H4 (cell line): ENCODE measurements around the gene PDGFA. TPM values are rescaled to one million over a fixed set of nuclear protein-coding genes. Genes with fewer than 3 reads are reported as not detected.

Experiments used
- DNase-seq: peaks from one replicate; pipeline ENCODE4 v3.0.0-alpha.2; 2015; ENCODE audit warnings: low spot score
- total RNA-seq: library from RNA; depleted of rRNA; stranded (reverse); fragments of >200 nt; shearing (Covaris generic); gene quantifications from 2 replicates; pipeline ENCODE4 v1.2.3, GENCODE V29; 2014

PDGFA gene
- total RNA-seq, 1 experiment from 2014 or later: 37.3 TPM

DNA sequence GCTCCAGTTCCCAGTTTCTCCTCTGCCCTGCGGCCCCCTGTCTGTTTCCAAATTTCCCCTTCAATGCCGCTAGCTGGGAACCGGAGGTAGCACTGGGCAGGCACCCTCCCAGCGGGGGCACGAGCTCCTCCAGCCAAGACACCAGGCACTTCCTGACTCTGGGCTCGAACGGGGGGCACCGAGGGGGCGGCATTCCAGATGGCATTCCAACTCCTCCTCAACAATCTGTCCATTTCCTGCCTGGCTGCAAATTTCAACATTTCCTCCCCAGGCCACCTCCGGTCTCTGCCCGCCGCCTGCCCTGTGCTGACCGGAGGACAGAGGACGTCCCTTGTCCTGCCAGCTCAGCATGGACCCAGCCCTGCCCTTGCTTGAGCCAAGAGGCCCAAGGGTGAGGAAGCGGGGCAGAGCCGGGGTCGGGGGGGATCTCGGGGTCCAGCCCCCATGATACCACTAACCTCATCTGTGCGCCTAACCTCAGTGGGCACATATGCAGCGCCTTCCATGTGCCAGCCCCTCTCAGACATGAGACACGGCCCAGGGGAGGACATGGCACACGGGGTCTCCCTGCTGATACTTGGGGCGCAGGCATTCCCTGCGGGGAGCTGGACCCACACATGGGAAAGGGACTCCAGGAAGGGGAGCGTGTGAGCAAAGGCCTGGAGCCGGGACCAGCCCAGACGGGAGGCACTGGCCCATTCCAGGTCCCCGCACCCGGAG, 58.0 kb downstream of the PDGFA start:
- DNase-seq: no peak

DNA sequence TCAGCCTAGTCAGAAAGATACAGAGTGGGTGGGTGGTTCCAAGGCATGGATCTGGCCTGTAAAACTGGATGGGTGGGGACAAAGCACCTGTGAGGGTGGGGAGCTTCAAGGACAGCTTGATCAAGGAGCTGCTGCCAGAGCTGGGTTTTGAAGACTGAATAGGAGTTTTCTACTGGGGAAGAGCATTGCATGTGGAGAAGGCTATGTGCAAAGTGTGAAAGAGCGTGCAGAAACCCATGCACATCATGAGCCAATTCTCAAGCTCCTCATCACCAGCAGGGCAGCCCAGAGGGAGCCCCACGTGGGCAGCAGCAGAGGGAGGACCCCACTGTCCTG, 58.6 kb downstream of the PDGFA start:
- no peak for DNase-seq

DNA sequence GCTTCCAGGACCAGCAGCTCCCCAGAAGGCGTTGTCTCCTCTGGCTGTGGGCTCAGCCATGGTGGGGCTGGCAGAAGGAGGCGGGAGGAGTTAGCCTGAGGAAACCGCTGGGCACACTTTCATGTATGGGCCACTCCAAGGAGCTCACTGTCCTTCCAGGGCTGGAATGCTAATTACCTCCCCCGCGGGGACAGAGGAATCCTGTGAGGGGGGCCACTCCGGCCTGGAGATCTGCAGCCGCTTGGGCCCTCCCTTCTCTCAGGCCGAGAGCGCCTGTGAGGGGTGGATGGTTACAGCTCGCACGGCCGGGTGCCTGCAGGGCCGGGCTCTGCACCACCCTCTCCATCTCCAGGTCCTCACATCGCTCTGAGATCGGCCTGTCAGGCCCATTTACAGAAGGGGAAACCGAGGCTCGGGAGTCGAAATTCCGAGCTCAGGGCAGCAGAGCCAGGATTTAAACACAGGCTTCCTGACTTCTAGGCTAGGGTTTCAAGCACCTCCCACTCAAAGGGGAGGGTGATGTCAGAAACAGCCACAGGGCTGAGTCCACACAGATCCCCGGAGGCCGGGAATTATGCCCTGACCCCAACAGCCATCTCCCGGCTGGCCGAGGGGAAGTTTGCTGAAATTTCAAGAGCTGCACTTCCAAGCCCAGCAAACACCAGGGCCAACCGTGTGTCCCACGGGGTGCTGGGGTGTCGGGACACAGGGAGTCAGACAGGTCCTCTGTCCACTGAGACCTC, 59.1 kb downstream of the PDGFA start:
- no peak for DNase-seq

DNA sequence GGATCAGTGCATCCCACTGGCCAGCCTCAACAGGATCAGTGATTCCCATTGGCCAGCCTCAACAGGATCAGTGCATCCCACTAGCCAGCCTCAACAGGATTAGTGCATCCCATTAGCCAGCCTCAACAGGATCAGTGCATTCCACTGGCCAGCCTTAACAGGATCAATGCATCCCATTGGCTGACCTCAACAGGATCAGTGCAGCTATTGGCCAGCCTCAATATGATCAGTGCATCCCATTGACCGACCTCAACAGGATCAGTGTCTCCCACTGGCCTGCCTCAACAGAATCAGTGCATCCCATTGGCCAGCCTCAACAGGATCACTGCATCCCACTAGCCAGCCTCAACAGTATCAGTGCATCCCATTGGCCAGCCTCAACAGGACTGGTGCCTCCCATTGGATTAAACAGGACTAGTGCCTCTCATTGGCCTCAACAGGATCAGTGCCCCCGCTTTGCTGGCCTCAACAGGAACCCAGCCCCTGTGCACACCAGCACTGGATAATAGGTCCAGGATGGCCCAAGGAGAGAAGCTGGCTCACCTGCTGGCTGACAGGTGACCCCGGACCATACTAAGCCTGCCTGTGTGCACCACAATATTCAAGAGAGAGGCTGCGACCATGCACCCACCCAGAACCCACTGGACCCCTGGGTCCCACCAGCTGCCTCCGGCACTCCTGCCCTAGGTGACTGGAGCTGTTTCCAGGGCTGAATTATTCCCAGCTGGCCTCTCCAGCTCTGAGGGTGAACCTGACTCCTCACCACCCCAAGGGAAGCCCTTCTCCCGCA, 59.9 kb downstream of the PDGFA start:
- no peak for DNase-seq

DNA sequence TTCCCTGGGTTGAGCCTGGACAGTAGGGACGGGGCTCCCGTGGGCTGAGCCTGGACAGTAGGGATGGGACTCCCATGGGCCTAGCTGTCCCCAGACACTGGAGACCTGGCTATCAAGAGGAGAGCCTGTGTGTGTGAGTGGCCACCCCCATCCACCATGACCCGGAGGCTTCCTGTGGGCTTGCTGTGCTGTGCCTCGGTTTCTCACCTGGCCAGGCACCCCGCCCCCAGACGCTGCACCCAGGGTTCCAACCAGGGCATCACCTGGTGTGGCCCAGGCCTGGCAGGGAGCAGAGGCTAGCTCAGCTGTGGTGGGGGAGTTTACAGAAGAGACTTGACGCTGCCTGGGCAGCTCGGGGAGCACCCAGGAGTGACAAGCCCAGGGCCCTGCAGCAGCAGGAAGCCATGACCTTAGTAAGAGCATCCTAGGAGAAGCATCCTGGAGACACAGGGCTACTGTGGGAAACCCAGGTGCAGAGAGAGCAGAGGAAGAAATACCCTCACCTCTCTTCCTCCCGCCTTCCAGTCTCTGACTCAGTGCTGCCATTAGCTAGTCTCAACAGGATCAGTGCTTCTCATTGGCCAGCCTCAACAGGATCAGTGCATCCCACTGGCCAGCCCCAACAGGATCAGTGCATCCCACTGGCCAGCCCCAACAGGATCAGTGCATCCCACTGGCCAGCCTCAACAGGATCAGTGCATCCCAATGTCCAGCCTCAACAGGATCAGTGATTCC, 61.0 kb downstream of the PDGFA start:
- DNase-seq: no peak

DNA sequence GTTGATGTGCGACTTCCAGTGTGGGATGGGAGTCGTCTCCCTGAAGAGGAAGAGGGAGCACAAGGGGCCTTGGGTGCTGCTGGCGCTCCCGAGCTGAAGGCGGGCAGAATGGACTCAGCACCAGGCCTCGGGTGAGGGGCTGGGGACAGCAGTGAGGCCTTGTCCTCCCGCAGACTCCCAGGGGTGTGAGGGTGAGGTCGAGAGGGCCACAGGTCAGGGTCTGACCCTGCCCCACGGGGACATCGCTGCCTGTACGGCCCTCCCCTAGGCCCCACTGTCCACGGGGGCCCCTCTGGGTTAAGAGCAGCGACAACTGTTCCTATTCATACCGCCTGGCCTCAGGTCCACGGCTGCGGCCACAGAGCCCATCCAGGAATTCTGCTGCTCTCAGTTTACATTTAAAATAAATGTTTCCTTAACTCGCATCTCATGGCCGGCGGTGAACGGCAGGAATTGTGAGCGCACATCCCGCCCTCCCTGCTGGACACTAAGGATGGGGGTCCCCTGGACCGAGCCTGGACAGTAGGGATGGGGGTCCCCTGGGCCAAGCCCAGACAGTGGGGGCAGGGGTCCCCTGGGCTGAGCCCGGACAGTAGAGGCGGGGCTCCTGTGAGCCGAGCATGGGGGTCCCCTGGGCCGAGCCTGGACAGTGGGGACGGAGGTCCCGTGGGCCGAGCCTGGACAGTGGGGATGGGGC, 61.7 kb downstream of the PDGFA start:
- DNase-seq: no peak

DNA sequence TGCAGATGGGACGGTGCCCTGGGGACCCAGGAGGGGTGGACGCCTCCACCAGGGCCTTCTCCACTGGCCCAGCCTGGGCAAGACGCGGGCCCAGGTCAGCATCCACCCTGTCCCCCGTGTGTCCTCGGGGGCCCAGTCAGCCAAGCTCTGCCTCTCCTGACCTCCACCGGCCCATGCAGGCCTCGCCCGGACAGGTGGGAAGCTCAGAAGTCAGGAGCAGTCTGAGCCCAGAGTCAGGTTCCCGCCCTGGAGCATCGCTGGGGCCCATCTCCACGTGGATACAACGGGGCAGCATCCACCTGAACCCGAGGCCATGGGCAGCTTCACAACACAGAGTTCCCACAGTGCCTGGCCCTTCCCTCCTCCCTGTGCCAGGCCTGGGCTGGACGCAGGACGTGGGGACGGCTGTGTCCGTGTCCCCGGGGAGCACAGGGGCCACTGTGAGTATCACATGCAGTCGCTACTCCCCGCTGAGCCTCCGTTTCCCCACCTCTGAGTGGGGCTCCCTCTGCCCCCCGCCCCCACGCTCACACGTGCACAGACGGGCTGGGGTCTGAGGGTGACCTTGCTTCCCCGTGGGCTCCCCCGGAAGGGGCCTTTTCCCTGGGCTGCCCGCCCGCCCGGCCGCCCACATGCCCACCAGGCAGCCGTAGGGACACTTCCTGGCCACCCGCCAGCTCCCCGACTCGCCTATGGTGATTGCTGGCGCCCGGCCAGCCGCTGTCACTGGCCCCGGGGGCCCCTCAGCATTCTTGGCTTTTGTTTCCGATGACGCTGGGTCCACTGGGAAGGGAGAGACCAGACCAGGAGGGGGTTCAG, 64.3 kb downstream of the PDGFA start:
- DNase-seq: peak; percentile 77

DNA sequence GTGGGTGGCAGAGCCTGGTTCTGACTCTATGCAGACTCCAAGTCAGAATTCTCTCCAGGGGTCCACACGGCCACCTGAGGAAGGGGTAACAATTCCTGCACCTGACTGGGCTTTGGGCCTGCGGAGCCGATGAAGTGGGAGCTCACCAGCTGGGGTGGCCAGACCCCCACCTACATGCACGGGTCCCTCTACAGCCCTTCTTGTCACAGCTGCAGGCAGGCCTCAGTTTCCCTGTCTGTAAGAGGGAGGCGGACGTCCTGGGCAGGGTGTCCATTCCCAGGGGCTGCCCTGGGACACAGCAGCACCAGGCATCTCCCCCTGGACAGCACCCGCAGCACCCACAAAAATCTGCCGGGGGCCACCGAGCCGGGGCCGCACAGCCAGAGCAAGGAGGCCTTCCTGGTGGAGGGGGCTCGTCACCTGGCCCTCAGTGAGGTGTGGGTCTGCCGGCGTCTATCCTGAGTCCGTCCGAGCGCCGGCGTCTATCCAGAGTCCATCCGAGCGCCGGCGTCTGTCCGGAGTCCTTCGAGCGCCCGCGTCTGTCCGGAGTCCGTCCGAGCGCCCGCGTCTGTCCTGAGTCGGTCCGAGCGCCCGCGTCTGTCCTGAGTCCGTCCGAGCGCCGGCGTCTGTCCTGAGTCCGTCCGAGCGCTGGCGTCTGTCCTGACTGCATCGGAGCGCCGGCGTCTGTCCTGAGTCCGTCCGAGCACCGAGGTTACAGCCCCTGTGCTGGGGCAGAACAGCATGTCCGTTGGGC, 65.1 kb downstream of the PDGFA start:
- DNase-seq: no peak

DNA sequence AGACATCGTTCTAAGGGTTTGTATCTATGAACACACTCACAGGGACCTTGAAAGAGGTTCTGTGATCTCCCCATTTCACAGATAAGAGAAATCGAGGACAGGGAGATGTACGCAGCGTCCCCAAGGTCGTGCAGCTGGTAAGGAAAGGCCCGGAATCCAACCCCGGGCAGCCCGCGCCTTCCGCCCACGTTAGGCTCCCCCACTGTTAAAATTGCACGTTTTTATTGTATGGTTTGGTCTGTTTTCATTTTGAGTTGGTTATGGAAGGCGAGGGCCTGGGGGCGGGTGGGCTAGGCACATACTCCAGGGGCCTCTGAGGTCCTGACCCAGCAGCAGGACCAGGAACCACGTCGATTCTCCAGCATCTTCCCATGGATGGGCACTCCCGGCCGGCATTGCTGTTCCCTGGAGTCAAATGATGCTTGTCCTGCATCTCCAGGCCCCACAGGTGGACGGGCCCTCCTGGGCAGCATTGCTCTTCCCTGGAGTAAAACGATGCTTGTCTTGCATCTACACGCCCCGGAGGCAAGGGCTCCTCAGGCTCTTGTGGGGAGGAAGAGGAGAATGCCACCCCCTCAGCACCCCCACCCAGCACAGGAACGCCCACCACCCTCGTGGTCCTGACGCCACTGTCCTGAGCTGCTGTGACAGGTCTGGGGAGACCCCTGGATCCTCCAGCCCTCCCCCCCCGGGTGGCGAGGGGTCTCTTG, 65.9 kb downstream of the PDGFA start:
- DNase-seq: no peak

DNA sequence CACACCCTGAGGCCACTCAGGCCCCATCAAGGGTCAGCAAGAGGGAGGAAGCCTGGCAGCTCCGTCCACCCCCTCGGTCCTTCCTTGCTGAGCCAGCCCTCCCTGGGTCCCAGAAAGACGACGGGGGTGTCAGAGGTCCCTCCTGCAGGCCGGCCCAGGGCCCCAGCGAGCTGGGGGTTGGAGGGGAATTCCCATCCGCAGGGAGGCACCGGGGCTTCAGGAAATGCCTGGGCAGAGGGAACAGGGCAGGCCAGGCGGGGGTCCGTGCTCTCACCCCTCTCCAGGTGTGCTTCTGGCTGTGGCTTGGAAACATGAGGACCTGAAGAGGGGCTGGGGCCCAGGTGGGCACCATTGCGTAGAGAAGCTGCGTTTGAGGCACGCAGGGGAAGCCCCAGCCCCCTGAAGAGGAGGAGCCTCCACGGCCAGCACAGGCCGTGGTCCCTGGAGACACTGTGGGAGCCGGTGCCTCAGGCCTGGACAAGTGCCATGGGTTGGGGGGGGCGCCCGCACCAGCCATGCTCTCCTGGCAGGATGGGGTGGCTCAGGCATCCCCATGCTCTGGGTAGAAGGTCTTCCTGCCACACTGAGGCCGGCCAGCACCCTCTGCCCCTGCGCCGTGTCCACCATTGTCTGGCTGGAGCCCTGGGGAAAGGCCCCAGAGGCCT, 66.7 kb downstream of the PDGFA start:
- DNase-seq: no peak

DNA sequence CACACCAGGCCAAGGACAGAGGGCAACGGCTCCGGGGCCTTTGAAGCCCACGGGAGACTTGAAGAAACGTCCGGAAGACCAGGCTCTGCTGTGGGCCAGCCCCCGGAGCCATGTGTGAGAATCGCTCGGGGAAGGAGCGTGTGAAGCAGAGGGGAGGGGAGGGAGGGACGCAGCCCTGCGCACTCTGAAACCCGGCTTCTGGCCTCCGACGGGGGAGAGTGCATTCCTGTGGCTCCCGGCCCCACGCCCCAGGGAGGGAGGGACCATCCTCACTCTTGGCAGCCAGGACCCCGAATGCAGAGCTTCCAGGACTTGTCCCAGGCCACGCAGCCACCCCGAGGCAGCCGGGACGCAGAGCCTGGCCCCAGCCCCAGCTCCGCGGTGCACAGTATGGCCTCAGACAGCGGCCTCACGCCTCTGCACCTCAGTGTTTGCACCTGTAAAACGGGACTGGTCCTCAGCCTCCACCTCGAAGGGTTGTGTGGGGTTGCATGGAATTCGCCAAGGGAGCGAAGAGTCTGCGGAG, 67.4 kb downstream of the PDGFA start:
- DNase-seq: no peak

DNA sequence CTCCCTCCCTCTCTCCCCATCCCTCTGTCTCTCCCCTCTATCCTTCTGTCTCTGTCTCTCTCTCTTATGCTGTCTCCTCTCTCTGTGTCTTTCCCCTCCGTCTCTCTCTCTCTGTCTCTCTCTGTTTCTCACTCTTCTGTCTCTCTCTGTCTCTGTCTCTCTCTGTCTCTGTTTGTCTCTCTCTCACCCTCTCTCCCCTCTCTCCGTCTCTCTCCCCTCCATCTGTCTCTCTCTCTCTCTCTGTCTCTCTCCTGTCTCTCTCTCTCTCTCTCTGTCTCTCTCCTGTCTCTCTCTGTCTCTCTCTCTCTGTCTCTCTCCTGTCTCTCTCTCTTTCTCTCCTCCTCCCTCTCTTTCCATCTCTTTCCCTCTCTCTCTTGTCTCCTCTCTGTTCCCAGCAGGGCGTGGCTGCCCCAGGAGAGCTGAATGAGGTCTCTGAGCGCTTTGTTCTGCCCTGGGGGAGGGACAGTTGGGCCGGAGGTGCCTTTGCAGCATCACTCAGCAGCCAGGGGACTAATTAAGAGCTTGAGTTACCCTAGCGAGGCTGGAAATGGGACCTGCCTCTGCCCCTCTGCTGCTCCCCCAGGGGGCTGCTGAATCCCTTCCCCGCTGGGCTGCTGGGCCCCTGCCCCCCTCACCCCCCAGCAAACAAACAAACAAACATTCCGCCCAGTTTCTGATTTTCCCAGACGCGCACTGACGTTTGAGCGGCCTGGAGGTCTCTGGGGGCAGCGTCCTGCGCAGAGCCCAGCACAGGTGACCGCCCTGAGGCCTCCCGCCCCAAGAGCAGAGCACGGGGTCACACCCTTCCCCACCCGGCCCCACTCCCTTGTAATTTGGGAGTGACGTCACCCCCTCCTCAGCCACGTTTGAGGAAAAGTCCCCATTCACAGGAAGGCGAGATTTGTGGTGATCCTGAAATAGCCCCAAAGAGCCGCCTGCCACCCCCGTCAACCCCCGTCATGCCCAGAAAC, 68.1 kb downstream of the PDGFA start:
- DNase-seq: no peak

DNA sequence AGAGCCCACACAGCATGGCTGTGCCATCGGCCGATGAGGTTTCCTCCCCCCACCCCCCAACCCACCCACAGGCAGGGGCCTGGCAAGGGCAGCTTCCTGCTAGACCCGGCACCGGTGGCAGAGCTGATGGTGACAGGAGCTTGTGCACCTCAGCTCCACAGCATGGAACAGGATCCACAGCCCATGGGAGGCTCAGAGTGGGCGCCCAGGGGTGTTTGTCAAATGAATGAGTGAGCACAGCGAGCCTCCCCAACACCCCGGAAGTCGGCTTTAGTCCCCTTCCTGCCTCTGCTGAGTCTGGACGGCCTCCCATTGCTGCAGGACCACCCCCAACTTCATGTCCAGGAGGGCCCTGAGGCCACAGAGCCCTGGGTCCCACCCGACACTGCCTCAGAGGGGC, 68.9 kb downstream of the PDGFA start:
- no peak for DNase-seq

DNA sequence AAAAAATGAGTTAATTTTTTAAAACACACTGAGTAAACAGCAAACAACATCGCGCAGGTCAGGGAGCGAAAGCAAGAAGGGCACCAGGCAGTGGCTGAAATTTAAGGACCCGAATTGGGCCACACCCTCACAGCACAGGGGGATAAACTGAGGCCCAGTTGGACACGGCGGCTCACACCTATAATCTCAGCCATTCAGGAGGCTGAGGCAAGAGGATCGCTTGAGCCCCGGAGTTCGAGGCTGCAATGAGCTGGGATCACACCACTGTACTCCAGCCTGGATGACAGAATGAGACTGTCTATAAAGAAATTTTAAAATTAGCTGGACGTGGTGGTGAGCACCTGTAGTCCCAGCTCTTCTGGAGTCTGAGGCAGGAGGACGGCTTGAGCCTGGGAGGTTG, 69.6 kb downstream of the PDGFA start:
- DNase-seq: no peak

DNA sequence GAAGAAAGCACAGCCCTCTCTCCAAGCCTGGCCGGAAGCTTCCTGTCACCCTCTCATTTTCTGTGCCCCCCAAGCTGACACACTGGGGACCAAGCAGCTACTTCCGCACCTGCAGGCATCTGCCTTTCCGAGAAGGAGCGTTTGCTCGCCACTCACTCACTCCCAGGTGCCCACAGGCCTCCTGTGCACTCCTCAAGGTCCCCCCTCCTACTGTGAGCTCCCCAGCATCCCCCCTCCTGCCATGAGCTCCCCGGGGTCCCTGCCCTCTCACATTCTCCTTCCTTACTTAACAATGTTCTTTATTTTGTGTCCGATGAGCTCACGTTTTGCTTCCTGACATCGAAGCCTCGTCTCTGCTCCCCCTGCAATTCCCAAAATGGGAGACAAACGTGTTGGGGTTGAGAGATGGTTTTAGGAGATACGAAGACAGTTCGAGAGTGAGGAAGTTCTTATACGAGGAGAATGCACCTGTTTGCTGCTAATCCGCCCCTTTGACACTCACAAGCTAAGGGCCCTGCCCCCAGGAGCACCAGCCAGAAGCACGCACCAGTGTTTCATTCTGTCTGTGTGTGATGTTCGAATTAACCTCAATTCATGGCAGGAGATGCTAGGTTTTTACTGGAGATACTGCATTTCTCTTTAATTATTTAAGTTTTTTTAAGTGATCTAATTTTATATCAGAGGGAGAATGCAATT, 70.2 kb downstream of the PDGFA start:
- DNase-seq: no peak

DNA sequence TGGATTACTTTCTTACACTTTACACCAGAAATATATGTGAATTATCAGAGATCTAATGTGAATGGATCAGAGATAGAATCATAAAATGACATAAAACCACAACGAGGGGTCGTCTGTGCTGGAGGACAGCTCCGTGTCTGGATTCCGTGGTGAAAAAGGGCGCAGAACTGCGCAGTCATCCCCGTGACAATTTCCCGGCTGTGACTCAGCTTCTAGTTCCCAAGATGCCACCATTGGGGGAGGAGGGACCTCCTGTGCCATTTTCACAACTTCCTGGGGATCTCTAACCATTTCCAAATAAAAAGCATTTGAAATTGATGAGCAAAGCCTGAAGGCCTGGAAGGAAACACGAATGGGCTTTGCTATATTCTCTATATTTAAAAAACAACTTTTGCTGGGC, 72.1 kb downstream of the PDGFA start:
- no peak for DNase-seq
